ENCODE measurements around the gene ADAM15.

DNA sequence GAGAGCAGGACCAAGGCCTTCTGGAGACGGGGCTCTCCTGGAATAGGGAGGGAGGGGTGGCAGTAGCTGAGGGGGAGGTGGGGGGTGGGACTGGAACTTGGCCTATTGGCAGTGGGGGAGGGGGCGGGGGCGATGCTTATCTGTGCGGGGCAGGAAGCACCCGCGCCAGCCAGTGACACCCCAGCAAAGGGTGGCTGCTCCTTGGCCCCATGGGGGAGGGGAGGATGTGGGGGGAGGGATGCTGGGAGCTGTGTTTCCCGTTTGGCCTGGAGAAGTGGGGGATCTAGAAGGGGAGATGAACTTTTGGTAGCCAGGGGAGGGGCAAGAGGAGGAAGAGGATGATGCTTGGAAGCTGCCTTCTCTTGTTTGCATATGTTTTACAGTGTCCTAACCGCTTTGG is 37.5 kb upstream of the ADAM15 start:
- TF ChIP-seq, protein P1, sequence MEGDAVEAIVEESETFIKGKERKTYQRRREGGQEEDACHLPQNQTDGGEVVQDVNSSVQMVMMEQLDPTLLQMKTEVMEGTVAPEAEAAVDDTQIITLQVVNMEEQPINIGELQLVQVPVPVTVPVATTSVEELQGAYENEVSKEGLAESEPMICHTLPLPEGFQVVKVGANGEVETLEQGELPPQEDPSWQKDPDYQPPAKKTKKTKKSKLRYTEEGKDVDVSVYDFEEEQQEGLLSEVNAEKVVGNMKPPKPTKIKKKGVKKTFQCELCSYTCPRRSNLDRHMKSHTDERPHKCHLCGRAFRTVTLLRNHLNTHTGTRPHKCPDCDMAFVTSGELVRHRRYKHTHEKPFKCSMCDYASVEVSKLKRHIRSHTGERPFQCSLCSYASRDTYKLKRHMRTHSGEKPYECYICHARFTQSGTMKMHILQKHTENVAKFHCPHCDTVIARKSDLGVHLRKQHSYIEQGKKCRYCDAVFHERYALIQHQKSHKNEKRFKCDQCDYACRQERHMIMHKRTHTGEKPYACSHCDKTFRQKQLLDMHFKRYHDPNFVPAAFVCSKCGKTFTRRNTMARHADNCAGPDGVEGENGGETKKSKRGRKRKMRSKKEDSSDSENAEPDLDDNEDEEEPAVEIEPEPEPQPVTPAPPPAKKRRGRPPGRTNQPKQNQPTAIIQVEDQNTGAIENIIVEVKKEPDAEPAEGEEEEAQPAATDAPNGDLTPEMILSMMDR (conservative IDR thresholded peaks at IDR 0.05; ENCODE audit: low read length) = no peak
- no peak for TF ChIP-seq EZH2phosphoT487 (IDR thresholded peaks at IDR 0.05; ENCODE audit: borderline replicate concordance)

Measured in Loucy (cell line).